GM18868 (cell line): ENCODE data around the gene SLC19A1.
"Not testable (repeated sequence)": the region's sequence is repeated elsewhere in the genome, so short reads cannot be mapped to it uniquely, and the experiment has no call there.

ENCODE experiments used
- ATAC-seq: cut with Tn5 transposase; IDR thresholded peaks from one replicate; pipeline ENCODE4 v1.9.1; 2021; ENCODE audit warnings: mild to moderate bottlenecking, moderate library complexity; ENCODE audit not compliant: unreplicated experiment

Gene SLC19A1

DNA sequence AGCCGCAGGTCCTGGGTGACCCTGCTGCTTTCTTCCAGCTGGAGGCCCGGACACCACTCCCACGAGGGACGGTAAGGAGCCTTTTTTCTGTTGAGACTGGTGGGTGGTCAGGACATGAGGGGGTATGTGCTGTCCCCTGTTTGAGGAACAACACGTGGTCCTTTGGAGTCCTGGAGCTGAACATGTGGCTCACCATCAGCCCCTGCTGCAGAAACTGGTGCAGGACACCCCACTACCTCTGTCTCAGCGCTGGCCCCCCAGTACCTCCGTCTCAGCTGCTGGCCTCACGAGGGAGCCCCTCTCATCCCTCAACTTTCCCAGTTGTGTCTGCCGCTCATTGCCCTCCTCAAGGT is 34.7 kb downstream of the SLC19A1 start:
- ATAC-seq: no peak

DNA sequence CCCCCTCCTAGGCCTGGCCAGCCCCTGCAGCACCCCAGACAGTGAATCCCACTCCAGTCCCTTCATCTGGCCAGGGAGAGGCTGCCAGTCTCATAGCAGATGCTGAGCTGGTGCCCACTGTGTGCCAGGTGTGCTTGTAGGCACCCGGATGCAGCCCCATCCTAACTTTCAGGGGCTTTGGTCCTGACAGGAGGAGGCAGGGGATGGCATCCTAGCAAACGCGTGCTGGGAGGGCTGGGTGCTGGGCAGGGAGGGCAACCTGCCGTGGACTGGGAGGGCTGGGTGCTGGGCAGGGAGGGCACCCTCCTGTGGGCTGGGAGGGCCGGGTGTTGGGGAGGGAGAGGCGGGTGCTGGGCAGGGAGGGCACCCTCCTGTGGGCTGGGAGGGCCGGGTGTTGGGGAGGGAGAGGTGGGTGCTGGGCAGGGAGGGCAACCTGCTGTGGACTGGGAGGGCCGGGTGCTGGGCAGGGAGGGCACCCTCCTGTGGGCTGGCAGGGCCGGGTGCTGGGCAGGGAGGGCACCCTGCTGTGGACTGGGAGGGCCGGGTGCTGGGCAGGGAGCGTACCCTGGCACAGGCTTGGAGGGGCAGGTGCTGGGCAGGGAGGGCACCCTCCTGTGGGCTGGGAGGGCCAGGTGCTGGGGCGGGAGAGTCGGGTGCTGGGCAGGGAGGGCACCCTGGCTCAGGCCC is 35.3 kb downstream of the SLC19A1 start:
- ATAC-seq: no peak

DNA sequence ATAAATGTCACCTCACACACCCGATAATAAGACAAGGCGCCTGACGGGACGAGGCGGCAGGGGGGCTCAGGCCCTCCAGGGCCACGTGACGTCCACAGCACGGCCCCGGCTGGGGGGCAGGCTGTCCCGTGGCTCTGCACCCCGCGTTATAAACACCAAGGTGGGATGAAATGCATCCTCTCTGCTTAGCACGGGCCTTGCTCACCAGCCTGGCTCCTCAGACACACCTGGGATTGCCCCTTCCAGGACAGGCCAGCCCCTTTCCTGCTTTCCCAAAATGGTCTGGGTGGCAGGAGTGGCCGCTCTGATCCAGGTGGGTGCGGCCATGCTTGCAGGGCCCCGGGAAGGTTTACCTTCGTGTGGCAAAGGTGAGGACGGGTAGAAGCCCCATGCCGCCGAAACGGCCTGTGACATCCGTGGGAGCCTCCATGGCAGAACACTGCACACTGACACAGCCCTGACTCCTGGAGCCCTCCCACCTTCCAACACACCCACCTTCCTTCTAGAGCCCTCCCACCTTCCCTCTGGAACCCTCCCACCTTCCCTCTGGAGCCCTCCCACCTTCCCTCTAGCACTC is 35.9 kb downstream of the SLC19A1 start:
- ATAC-seq: no peak

DNA sequence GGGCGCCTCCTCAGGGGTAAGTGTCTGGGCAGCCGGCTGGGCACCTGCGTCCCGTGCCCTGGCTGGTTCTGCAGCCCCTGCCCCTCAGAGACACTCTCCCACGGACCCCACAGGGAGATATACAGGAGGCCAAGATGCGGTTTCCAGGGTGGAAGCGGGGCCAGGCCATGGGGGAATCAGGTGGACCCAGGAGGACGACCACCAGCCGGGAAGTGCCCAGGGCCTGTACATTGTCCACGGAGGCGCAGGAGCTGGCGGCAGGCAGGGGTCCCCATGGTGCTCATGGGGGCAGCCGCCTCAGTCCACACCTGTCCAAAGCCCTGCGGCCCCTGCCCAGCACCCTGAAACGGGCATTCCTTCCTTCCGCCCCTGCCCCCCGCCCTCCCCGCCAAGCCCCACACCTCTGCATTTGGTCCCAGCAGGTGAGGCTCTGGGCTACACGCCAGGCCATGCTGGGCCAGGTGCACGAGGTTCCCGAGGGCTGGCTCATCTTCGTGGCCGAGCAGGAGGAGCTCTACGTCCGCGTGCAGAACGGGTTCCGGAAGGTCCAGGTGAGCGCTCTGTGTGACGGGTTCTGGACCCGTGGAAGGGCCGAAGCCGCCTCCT is 36.7 kb downstream of the SLC19A1 start:
- ATAC-seq: no peak

DNA sequence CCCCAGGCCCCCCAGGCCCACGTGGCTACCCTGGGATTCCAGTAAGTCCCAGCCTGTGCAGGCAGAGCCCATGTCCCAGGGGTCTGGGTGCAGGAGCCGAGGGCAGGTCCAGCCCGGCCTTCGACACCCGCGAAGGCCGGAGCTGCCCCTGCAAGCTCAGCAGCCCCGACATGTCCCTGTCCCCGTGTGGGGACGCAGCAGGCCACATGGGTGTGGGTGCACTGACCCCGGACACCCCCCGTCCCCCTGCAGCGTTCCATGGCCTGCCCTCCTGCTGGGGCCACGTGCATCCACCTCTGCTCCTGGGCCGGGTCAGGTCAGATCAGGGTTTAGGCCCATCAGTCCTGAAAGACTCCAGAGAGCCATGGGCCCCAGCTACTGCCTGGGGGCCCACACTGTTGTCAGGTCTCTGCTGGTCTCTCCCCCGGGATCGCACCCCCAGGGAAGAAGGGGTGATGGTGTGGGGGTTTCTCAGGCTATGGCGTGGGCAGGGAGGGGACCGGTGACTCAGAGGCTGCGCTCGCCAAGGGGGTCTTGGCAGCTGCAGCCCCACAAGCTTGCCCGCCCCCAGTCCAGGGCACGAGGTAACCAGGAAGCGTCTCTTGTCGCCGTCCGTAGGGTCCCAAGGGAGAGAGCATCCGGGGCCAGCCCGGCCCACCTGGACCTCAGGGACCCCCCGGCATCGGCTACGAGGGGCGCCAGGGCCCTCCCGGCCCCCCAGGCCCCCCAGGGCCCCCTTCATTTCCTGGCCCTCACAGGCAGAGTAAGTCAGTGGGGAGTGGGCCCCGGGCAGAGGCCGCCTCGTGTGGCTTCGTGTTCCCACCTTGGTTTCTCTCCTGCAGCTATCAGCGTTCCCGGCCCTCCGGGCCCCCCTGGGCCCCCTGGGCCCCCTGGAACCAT is 37.5 kb downstream of the SLC19A1 start:
- ATAC-seq: no peak

DNA sequence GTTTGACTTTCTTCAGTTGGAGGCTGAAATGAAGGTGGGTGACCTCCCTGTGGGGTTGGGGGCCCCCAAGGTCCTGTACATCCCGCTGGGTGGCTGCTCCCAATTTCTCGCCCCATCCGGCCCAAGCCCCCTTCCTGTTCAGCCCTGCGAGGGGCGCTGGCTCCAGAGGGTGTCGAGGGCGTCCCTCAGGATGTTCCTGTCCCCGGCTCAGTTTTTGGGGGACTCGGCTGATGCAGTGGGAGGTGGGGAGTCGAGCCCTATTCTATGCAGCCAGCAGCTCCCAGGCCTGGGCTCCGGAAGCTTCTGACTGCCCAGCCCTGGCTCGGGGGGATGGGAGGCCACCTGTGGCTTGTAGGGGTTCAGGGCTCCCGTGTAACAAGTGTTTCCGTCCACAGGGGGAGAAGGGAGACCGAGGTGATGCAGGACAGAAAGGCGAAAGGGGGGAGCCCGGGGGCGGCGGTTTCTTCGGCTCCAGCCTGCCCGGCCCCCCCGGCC is 38.2 kb downstream of the SLC19A1 start:
- ATAC-seq: no peak

DNA sequence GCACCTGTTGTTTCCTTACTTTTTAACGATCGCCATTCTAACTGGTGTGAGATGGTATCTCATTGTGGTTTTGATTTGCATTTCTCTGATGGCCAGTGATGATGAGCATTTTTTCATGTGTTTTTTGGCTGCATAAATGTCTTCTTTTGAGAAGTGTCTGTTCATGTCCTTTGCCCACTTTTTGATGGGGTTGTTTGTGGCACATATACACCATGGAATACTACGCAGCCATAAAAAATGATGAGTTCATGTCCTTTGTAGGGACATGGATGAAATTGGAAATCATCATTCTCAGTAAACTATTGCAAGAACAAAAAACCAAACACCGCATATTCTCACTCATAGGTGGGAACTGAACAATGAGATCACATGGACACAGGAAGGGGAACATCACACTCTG is 39.0 kb downstream of the SLC19A1 start:
- ATAC-seq: not testable (repeated sequence)

DNA sequence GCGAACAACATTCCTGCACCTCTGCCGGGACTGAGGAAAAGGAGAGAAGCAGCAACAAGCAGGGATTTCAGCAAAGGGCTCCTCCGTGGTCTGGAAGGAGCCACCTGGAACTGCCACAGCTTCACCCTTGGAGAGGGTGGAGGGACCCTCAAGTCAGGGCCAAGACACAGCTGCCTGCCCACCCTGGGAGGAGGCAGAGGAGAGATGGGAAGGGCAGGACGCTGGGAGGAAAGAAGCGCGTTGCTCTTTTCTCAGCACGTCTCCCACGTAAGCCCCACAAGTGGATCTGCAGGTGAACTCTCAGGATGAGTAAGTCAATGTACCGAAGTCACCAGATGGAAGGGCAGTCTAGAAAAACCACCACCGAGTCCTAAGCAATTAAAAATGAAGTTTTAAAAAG is 39.6 kb downstream of the SLC19A1 start:
- ATAC-seq: no peak

DNA sequence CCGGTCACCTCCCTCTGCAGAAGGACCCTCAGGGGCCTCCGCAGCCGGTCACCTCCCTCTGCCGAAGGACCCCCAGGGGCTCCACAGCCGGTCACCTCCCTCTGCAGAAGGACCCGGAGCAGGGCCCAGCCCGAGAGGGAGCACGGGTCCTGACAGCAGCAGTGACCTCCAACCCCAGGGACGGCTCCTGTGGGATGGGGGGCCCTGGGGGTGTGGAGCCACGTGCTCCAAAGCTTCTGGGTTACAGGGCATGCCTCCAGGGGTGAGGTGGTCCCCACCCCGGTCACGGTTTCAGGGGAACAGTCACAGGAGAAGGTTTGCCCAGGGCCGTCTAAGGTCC is 40.3 kb downstream of the SLC19A1 start:
- no peak for ATAC-seq

DNA sequence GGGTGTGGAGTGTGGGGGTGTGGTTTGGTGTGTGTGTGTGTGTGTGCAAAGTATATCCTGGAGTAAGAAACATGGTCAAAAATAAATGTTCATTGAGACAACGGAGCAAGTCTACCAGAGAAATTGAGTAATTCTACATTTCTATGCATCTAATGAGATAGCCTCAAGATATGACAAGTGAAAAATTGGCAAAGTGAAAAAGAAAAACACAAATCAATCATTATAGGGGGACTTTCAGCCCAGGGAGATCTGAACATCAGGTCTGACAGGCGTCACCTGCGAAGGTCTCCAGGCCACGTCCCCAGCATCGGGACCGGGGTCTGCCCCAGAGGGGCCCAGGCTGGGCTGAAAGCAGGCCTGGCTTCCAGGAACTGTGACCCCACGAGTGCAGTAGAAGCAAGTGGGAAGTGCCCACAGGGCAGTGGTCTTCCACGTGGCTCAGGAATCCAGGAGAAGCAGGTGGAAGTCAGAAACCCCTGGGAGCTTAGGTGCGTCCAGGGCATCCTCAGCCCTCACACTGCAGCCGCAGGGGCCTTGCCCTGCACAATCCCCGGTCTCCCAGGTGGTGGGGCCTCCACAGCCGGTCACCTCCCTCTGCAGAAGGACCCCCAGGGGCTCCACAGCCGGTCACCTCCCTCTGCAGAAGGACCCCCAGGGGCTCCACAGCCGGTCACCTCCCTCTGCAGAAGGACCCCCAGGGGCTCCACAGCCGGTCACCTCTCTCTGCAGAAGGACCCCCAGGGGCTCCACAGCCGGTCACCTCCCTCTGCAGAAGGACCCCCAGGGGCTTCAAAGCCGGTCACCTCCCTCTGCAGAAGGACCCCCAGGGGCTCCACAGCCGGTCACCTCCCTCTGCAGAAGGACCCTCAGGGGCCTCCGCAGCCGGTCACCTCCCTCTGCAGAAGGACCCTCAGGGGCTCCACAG is 40.9 kb downstream of the SLC19A1 start:
- ATAC-seq: not testable (repeated sequence)

DNA sequence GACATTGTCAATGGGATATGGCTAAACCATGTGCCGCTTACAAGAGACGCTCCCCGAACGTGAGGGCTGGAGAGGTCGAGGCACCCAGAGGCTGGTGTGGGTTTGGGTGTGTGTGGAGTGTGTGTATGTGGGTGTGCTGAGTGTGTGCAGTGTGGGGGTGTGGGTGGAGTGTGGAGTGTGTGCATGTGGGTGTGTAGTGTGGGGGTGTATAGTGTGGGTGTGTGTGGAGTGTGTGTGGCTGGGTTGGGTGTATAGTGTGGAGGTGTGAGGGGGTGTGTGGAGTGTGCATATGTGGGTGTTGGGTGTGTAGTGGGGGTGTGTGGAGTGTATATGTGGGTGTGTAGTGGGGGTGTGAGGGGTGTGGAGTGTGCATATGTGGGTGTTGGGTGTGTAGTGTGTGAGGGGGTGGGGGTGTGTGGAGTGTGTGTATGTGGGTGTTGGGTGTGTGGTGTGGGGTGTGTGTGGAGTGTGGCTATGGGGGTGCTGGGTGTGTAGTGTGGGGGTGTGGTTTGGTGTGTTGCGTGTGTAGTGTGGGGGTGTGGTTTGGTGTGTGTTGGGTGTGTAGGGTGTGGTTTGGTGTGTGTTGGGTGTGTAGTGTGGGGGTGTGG is 42.2 kb downstream of the SLC19A1 start:
- ATAC-seq: no peak

DNA sequence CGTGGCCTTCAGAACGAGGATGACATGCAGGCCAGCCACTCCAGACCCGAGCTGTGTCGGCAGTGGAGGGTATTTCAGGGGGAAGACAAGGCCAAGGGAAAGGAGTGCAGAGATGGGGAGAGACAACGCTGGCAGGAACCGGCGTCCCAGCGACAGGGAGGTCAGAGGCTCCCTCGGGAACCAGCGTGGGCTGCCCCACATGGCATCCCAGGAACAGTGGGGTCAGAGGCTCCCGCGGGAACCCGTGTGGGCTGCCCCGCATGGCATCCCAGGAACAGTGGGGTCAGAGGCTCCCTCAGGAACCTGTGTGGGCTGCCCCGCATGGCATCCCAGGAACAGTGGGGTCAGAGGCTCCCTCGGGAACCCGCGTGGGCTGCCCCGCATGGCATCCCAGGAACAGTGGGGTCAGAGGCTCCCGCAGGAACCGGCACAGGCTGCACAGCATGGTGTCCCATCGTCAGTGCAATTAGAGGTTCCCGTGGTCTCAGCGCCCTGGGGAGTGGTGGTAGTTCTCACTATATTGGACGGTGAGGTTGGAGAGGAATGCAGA is 43.0 kb downstream of the SLC19A1 start:
- ATAC-seq: no peak

DNA sequence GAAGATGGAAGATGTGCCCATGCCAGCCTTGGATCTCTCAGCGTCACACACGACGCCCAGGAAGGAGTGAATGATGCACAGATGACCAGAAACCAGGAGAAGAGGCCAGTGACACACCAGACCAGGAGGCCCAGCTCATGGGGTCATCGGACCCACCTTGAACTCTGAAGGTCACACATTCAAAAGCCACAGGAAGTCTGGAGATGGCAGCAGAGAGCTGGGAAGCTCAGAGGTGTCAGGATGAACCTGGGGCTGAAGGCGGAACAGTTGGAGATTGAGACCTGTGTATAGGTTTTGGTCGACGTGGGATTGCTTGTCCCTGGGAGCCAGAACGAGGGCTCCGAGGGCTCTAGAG is 43.6 kb downstream of the SLC19A1 start:
- no peak for ATAC-seq

DNA sequence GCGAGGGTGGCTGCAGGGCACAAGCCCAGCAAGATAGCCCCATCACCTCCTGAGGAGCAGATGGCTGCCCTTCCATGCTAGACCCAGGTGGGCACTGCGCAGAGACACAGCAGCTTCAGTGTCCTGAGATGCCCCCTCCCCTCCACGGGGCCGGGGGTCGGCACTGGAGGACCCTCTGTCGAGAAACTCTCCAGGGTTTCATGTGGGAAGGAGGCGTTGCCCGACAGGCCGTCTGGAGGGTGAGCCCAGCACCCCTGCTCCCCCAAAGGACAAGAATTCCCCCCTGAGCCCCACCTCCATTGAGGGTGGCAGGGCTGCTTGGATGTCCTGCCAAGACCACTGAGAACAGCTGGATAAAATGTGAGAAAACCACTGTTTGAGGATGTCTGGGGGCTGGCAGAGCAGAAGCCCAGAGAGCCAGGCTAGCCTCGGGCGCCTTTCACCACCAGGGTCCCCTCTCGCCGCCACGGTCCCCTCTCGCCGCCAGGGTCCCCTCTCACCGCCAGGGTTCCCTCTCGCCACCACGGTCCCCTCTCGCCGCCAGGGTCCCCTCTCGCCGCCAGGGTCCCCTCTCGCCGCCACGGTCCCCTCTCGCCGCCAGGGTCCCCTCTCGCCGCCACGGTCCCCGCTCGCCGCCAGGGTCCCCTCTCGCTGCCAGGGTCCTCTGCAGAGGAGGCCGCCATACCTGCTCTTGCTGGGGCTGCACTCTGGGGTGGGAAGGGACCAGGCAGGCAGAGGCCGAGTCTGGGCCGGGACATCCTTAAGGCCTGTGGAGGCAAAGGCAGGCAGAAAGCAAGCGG is 44.2 kb downstream of the SLC19A1 start:
- no peak for ATAC-seq

DNA sequence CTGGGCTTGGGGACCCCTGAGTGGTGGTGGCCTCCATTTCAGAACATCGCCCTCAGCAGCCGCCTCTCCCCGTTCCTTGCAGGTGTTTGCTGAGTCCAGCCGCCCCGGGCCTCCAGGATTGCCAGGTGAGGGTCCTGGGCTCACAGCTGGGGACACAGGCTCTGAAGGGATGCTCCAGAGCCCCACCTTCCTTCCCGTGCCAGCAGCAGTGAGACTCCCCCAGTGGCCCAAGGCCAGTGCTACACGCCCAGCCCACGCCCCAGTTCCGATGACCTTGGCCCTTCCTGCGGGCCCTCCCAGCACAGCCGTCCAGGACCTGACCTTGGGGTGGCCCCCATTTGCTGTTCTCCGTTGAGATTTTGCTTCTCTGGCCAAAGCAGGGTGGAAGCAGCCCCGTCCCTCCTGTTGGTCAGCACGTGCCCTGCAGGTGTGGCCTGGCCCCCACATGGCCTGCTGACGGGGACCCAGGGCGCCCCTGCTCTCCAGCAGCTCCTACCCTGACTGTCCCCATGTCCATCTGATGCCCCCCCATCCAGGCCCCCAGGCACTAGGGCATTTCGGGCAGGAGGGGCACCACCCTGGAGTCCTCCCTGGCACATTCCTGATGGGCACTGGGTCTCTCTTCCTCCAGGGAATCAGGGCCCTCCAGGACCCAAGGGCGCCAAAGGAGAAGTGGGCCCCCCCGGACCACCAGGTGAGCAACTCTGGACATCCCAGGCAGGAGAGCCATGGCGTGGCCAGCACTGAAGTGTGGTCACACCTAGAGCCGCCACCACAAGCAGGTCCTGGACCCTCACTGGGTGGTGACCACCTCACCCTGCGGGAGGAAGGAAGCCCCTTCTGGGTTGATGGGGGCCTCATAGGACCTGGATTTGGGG is 45.0 kb downstream of the SLC19A1 start:
- no peak for ATAC-seq

DNA sequence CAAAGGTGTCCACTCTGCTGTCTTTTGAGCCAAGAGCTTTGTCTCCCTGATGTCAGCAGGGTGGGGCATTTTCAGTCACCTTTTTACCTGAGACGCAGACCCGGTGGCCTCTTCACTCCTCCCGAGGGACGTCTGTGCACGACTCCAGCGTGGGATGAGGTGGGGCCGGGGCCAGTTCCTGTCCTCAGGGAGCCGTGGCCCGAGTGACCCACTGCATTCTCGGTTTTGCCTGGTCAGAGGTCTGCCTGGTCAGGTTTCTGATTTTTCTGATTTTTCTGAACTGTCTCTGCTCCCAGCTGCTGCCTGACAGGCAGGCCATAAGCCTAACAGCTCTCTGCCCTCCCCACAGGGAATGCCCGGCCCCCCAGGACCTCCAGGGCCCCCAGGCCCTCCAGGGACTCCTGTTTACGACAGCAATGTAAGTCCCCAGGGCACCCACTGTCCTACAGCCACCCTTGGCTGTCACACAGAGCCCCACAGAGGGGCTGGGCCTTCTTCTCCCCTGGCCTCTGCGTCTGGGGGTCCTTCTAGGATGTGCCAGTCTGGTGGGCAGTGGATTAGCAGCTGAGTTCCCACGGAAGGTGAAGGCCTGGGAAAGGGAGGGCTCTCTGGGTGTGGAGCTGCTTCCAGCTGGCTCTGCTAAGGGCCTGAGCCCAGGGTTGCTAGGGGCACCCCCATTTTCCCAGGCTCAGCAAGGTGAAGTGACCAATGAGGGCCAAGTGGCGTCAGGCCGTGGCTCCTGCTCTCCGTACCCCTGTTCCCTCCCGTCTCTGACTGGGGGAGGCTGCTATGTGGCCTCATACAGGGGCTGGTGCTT is 45.9 kb downstream of the SLC19A1 start:
- no peak for ATAC-seq
